GM18508 (cell line): Measurements from ENCODE around the gene CD2BP2.
"Not testable (repeated sequence)": the region's sequence is repeated elsewhere in the genome, so short reads cannot be mapped to it uniquely, and the experiment has no call there.

Experiments used
- ATAC-seq: cut with Tn5 transposase; IDR thresholded peaks from one replicate; pipeline ENCODE4 v1.9.1; 2021; ENCODE audit warnings: moderate number of reproducible peaks; ENCODE audit not compliant: insufficient read depth, unreplicated experiment

The CD2BP2 gene

DNA sequence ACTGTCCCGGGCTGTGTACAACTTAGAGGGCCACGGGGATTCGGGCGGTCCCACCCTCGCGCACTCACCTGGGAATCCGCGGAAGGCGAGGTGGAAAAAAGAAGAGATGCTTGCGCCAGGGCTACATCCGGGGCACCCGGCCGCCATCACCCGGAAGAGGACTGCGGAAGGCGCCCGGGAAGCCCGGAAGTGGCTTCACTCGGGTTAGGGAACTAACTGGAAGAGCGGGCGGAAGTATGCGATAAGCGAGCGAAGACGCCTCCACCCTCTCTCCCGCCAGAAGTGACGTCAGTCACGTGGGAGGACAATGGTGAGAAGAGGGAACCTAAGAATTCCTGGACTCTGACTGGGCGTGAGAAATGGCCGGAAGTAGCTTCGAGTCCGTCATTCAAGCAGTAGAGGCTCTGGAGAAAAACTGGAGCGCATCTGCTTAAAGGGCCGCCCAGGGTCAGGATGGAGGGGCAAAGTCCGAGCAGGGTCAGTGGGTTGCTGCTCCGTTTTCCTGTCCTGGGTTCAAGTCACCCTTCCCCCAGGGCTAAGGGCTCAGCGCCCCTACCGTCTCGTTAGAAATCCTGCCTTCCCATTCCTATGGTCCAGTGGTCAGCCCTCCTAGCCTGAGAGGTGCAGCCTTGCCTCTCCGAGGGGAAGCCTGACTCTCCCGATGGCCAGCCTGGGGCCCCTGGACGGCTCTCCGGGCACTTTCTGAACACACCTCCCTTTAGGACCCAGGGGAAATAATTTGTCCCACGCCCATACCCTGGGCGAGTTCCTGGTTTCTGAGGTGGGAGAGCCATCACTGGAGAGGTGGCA, at the start of gene CD2BP2:
CD2BP2 (minus strand) TSS at position 165 of the 810 bp plus-strand sequence. CDS start 627 bp downstream, outside the sequence.
- no peak for ATAC-seq

GRCh38 chr16:30401768-30402425, 46.8 kb upstream of the CD2BP2 start:
- no peak for ATAC-seq

DNA sequence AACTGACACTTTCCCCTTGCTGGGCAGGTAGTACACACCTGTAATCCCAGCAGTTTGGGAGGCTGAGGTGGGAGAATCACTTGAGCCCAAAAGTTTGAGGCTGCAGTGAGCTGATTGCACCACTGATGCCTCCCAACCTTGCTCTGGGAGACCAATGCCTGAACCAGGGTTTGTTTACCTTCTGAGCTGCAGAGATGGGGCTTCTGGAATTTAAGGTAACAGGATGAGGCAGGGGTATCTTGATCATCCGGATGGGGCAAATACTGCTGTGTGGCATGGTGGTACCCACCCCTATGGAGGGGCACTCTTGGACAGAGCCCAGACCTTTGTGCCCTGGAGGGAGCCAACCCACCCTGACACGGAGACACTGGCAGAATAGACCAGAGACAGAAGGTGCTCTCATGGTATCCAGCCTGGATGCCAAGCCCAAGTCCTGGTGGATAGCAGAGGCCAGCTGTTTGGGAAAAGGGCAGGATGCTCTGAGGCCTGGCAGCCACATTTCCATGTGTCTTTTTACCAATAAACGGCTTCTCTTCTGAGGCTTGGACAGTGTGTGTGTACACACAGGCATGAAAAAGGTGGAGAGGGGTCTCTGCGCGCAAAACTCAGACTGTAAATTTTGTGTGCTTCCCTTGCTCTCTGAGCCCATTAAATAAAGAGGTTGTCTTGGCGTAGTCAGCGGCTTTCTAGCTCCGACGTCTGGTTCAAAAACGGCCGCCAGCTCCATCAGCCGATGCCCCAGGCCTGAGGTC, 44.5 kb upstream of the CD2BP2 start:
- ATAC-seq, result no peak

DNA sequence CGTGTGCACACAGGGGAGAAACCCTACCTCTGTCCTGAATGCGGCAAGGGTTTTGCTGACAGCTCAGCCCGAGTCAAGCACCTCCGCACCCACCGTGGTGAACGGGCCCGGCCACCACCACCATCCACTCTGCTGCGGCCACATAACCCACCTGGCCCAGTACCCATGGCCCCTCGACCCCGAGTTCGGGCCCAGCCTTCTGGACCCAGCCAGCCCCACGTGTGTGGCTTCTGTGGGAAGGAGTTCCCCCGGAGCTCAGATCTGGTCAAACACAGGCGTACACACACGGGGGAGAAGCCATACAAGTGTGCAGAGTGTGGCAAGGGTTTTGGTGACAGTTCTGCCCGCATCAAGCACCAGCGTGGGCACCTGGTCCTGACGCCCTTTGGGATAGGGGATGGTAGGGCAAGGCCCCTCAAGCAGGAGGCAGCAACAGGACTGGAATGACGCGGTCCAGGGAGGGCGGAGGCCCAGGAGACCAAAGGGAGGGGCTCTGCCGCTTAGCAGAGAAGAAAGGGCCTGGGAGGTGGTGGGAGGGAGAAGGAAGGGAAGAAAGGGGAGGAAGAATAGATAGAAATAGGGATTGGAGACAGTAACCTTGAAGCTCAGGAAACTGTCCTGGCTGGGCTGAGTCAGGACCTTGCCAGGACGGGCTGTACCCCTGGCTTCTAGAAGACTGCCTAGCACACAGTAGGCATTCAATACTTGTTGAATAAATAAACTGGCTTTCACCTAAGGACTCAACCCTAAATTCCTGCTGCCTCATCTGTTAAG, 43.7 kb upstream of the CD2BP2 start:
- ATAC-seq, result no peak

GRCh38 chr16:30397776-30398660, 42.9 kb upstream of the CD2BP2 start:
- ATAC-seq, result no peak

DNA sequence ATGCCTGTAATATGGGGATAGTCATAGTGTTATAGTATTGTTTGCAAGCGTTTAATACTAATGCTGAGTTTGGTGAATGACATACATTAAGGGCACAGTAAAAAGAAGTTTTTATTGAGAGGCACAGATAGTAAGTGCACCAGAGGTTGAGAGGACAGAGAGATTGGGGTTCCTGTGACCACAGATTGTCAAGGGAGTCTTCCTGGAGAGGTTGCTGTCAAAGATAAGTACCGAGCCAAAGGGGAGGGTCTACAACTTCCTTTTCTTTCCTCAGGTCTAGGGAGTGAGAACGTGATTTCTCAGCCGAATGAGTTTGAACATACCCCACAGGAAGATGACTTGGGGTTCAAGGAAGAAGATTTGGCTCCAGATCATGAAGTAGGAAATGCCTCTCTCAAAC, 41.9 kb upstream of the CD2BP2 start:
- no peak for ATAC-seq

GRCh38 chr16:30396627-30397026, 41.5 kb upstream of the CD2BP2 start:
- ATAC-seq, result not testable (repeated sequence)

GRCh38 chr16:30395992-30396585, 41.0 kb upstream of the CD2BP2 start:
- ATAC-seq, result no peak

- no peak for ATAC-seq
These were observed 40.3 kb upstream of the CD2BP2 start, which contains the start of gene ZNF48 for GRCh38 chr16:30395155-30395991. ZNF48 (plus strand) TSS chr16:30395420; CDS start chr16:30395795, 375 bp downstream.

DNA sequence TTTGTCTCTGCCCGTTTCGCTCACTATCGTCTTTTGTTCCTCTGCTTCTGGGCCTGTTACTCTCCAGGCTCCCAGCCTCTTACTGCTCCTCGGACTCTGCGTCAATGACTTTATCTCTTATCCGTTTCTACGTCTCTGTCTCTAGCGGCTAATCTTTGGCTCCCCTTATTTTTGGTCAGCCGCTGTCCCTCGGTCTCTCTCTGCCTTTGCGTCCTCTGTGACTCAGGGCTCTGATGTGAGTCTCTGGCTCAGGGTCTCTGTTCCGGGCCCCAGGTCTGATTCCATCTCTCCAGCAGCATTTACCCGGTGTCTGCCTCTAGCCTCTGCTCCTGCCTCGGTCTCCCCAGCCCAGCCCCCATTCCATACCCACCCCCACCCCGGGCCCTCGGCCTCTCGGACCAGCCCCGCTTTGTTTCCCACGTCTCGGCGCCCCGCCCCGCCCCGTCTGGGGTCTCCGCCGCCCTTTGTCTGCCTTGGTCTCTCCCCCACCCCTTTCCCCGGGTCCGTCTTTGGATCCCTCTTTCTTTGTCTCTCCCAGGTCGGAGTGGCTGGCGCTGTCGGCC, 39.6 kb upstream of the CD2BP2 start:
- ATAC-seq, result no peak

DNA sequence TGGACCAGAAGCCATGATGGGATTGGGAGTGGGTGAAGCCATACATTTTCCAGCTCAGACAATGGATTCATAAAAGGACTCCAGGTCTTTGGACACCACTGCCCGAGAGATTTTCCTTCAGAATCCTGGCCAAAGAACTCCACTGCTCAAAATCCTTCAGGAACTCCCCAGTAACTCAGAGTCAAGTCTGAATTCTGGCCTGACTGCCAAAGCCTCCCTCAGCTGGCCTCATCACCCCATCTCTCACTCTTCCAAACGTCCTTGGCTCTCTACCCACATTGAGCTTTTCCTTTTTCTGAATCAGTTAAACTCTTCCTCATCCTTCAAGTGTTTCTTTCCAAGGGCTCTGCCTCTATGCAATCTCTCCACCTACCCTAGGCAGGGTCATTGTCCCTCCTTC, 28.4 kb upstream of the CD2BP2 start:
- no peak for ATAC-seq

DNA sequence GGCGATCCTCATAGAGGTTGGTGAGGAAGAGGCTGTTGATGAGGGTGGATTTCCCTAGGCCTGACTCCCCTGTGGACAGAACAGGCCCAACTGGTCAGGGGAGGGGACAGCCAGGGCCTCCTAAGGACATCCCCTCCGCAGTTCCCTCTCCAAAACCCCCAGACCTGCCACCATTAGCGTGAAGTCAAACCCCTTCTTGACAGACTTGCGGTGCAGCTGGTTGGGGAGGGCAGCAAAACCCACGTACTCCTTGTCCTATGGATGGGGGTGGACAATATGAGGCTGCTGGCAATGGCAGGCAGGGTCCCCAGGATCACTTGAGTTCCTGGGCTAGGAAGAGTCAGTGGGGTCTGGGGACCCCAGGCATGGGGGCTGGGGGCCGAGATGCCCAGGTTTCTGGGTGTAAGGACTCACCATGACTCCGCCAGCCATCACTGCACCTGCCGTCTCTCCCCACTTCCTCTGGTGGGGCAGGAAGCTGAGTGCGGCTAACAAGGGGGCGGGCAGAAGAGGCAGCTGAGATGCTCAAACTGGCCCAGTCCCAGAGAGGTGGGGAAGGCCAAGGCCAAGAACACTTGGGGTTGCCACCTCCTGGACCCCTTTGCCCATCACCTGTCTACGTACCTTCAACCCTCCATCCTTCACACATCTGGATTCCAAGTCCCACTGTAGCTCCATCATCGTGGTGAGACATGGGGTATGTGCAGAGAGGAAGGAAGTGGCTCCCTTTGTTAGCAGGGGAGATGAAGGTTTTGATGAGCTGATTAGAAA, 27.2 kb upstream of the CD2BP2 start, which contains the start of gene SEPTIN1:
SEPTIN1 (minus strand) TSS at position 451 of the 771 bp plus-strand sequence; CDS start at position 432, 19 bp downstream.
- no peak for ATAC-seq

DNA sequence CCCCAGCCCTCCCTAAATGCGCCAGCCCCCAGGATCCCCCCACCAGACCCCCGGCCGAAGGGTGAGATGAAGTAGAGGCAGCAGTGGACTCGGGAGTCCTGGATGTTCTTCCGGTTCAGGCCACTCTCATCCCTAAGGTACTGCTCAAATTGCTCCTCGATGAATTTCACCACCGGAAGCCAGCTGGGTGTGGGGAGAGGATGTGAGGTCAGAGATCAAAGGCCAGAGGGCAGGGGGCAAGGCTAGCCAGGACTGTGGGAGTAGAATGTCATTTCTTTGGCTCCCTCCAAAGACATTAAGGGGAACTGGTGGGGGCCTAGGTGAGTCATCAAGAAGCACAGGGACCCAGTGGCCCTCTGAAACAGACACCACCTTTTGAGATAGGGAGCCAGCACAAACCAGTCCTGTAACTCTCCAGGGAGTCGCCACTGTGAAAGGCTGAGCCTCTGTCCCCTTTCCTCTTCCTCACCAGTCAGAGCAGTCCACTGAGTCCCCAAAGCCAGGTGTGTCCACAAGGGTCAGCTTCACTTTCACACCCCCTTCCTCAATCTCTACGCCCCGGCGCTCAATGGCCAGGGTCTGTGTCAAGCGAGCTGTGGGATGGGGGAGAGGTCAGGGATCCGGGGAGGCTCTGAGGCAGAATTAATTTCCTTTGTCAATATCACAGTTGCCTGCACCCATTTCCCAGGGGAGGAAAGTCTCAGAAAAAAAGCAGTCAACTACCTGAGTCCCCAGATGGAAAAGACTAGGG, 26.4 kb upstream of the CD2BP2 start:
- no peak for ATAC-seq

GRCh38 chr16:30380803-30381208, 25.7 kb upstream of the CD2BP2 start:
- no peak for ATAC-seq

GRCh38 chr16:30380072-30380802, 25.1 kb upstream of the CD2BP2 start:
- ATAC-seq, result no peak
